Caco-2 (cell line): ENCODE results near the gene EHD4. TPM values are rescaled to one million over a fixed set of nuclear protein-coding genes. Genes with fewer than 3 reads are reported as not detected.

ENCODE experiments used
- BruUV-seq: library from RNA; stranded (reverse); fragments of 400-500 nt; replicated peaks from 2 replicates; lab custom pipeline; 2021; lab: Mats Ljungman, UMichigan
- CTCF ChIA-PET: fragments of 300-600 bp; sonication (Branson Sonifier 250); formaldehyde crosslinking; loops from one replicate; lab custom pipeline; 2022; ENCODE audit warnings: antibody characterized with exemption; lab: Charles Lee
- POLR2A ChIA-PET: fragments of 300-600 bp; sonication (Branson Sonifier 250); formaldehyde crosslinking; loops from one replicate; lab custom pipeline; 2022; ENCODE audit warnings: antibody characterized with exemption; lab: Charles Lee
- DNase-seq, 2 experiments: peaks; one replicate each; pipeline versions ENCODE4 v3.0.0 to v3.0.0-alpha.2; 2020 to 2022
- H3K27me3 ChIP-seq: replicated peaks from 2 replicates; pipeline ENCODE4 v1.6.0; 2011; ENCODE audit warnings: low read length; ENCODE audit not compliant: control insufficient read depth, insufficient read depth
- H3K36me3 ChIP-seq: 2 replicates; pipeline ENCODE4 v1.5.1; 2011; ENCODE audit warnings: low read length; ENCODE audit not compliant: control insufficient read depth, insufficient read depth
- H3K4me1 ChIP-seq: fragments of 250-450 bp; sonication (Bioruptor Pico); 2 replicates; pipeline ENCODE4 v1.5.1; 2020; ENCODE audit warnings: mild to moderate bottlenecking
- H3K4me3 ChIP-seq: 2 replicates; pipeline ENCODE4 v1.5.1; 2011; ENCODE audit warnings: low read depth, mild to moderate bottlenecking, control low read depth, low read length
- H3K9me3 ChIP-seq: fragments of 250-450 bp; sonication (Bioruptor Pico); 2 replicates; pipeline ENCODE4 v1.5.1; 2020; ENCODE audit warnings: mild to moderate bottlenecking, moderate library complexity
- H3K27ac Mint-ChIP-seq: one replicate; pipeline ENCODE4 v1.8.0; 2022; ENCODE audit warnings: mixed read lengths; ENCODE audit not compliant: unreplicated experiment
- H3K27me3 Mint-ChIP-seq: one replicate; pipeline ENCODE4 v1.8.0; 2022; ENCODE audit warnings: mixed read lengths; ENCODE audit not compliant: insufficient read depth, unreplicated experiment
- H3K36me3 Mint-ChIP-seq: one replicate; pipeline ENCODE4 v1.8.0; 2022; ENCODE audit warnings: mild to moderate bottlenecking, mixed read lengths; ENCODE audit not compliant: insufficient read depth, unreplicated experiment
- H3K4me1 Mint-ChIP-seq: one replicate; pipeline ENCODE4 v1.8.0; 2022; ENCODE audit warnings: low read depth, mixed read lengths; ENCODE audit not compliant: unreplicated experiment
- H3K4me3 Mint-ChIP-seq: one replicate; pipeline ENCODE4 v1.8.0; 2022; ENCODE audit warnings: mild to moderate bottlenecking, moderate library complexity, mixed read lengths; ENCODE audit not compliant: unreplicated experiment
- H3K9me3 Mint-ChIP-seq: one replicate; pipeline ENCODE4 v1.8.0; 2022; ENCODE audit warnings: mixed read lengths; ENCODE audit not compliant: unreplicated experiment
- intact Hi-C: fragments of 100-400 bp; cut with micrococcal nuclease; formaldehyde crosslinking; loops from one replicate; pipeline ENCODE4 v1.10.0; 2022; ENCODE audit not compliant: unreplicated experiment
- total RNA-seq: library from RNA; stranded (reverse); gene quantifications from 2 replicates; pipeline ENCODE4 v1.2.3, GENCODE V29; 2022
- TF ChIP-seq, protein P1 (sequence below), 2 experiments: fragments of 200-600 bp in 1 of 2; IDR thresholded peaks; 1 replicate in 1 of 2; 2 replicates in 1 of 2; pipeline versions ENCODE4 v1.5.1 to v1.8.0; 2011 to 2022; ENCODE audit warnings: antibody characterized with exemption in 1 of 2, control low read depth in 1 of 2, inconsistent platforms in 1 of 2, low read depth in 1 of 2, low read length in 1 of 2, mild to moderate bottlenecking in 1 of 2, moderate library complexity in 1 of 2; ENCODE audit not compliant: insufficient read depth in 1 of 2, severe bottlenecking in 1 of 2, unreplicated experiment in 1 of 2

Gene EHD4
- total RNA-seq, 1 experiment from 2014 or later, result 31.6 TPM

DNA sequence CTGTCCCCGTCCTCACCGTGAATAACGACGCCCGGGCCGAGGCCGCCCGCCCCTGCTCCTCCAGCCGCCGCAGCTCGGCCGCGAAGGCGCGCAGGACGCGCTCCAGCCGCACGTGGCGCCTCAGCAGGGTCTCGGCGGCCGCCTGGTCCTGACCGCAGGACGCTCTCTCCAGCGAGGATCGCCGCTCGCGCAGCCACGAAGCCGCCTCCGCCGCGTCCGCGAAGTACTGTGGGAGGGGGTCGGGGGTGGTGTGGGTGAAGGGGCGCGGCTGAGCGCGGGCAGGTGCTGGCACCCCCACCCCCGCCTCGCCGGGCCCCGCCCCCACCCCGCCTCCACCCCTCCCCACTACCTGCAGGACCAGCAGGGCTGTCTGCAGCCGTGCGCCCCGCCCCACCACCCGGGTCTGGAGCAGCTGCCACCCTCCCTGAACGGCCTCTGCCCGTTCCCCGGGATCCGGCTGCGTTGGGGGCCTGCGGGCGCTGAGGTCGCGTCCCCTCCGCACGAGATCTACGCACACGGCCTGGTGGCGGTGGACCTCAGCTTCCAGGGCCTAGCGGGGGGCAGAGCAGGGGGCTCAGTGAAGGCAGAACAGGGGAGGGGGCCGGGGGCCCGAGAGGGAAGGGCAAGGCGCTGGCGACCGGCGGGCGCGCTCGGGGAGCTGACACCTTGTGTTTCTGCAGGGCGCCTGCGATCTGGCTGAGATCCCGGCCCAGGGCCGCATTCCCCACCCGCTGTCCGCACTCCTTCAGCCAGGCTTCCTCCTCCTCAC, 90.3 kb downstream of the EHD4 start:
- Mint-ChIP-seq H3K4me1 (no peaks in the 10 kb centered on the region), H3K4me3 (no peak overlapping the region)
- TF ChIP-seq, protein P1, sequence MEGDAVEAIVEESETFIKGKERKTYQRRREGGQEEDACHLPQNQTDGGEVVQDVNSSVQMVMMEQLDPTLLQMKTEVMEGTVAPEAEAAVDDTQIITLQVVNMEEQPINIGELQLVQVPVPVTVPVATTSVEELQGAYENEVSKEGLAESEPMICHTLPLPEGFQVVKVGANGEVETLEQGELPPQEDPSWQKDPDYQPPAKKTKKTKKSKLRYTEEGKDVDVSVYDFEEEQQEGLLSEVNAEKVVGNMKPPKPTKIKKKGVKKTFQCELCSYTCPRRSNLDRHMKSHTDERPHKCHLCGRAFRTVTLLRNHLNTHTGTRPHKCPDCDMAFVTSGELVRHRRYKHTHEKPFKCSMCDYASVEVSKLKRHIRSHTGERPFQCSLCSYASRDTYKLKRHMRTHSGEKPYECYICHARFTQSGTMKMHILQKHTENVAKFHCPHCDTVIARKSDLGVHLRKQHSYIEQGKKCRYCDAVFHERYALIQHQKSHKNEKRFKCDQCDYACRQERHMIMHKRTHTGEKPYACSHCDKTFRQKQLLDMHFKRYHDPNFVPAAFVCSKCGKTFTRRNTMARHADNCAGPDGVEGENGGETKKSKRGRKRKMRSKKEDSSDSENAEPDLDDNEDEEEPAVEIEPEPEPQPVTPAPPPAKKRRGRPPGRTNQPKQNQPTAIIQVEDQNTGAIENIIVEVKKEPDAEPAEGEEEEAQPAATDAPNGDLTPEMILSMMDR (IDR thresholded peaks at IDR 0.05; ENCODE audit: insufficient read depth in 1 of 2, low read depth in 1 of 2, low read length in 1 of 2, severe bottlenecking in 1 of 2, unreplicated experiment in 1 of 2), result no peak

DNA sequence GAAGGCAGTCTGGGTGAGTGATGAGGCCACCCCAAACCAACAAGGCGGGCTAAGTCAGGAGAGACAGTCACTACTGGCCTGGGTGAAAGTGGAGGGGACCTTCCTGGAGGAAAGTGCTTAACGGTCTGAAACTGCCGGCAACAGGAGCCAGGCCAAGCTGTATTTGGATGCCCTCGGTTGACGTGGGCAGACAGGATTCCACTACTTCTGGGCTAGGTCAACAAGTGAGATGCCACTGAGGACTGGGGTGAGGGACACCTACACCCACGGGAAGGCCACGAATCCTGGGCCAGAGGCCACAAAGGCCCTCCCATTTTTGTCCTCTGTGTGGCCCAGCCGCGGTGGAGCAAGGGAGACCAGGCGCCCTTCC, 90.8 kb downstream of the EHD4 start:
- no peaks in the 10 kb centered on the region for H3K4me1 Mint-ChIP-seq
- H3K9me3 Mint-ChIP-seq, result no peaks in the 10 kb centered on the region
- no peak for DNase-seq
- H3K27ac Mint-ChIP-seq, result no peak overlapping the region
- H3K4me3 Mint-ChIP-seq, result no peak overlapping the region
- no peaks in the 10 kb centered on the region for H3K27me3 Mint-ChIP-seq
- TF ChIP-seq, protein P1 (IDR thresholded peaks at IDR 0.05; ENCODE audit: insufficient read depth in 1 of 2, low read depth in 1 of 2, low read length in 1 of 2, severe bottlenecking in 1 of 2, unreplicated experiment in 1 of 2), result no peak
- no peaks in the 10 kb centered on the region for H3K27me3 ChIP-seq
- no peak overlapping the region for H3K4me3 ChIP-seq
- H3K36me3 ChIP-seq, result no peaks in the 10 kb centered on the region
- BruUV-seq, result no TSS peak
- intact Hi-C loops, result no loop called here
- no peaks in the 10 kb centered on the region for H3K36me3 Mint-ChIP-seq
- CTCF ChIA-PET, result interaction anchor here (1.1 kb wide), 1 partner anchor 23 kb away, joined by 3 read pairs; no protein-coding TSS in a partner anchor
- H3K4me1 ChIP-seq, result no peaks in the 10 kb centered on the region
- POLR2A ChIA-PET, result no interaction called here
- no peaks in the 10 kb centered on the region for H3K9me3 ChIP-seq

More for the DNA sequence above, 90.3 kb downstream of the EHD4 start:
- no TSS peak for BruUV-seq
- no peaks in the 10 kb centered on the region for H3K27me3 Mint-ChIP-seq
- ChIA-PET CTCF (interaction anchor here (0.7 kb wide), 1 partner anchor 43 kb away, joined by 7 read pairs; no protein-coding TSS in a partner anchor), POLR2A (no interaction called here)
- no peak overlapping the region for H3K27ac Mint-ChIP-seq
- H3K4me3 ChIP-seq, result no peak overlapping the region
- H3K36me3 Mint-ChIP-seq, result no peaks in the 10 kb centered on the region
- no peaks in the 10 kb centered on the region for H3K27me3 ChIP-seq
- DNase-seq, result no peak
- H3K9me3 ChIP-seq, result no peaks in the 10 kb centered on the region
- H3K9me3 Mint-ChIP-seq, result no peaks in the 10 kb centered on the region
- intact Hi-C loops, result no loop called here
- no peaks in the 10 kb centered on the region for H3K36me3 ChIP-seq
- no peaks in the 10 kb centered on the region for H3K4me1 ChIP-seq

DNA sequence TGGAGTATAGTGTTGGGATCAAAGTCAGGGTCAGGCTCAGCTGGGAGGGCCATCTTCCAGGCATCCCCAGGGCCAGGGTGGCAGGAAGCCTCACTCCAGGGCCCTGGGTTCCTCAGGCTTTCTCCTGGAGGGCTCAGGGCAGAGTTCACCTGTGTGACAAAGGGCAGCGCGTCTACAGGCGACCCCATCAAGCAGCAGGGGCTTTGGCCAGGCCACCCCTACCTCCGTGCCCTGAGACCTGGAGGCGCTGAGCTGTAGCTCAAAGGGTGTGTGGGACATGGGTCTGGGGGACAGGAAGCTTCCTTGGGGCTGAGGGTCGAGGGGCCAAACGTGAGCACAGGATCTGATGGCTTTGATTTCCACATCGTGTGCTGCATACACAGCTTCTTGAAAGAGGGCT, 91.3 kb downstream of the EHD4 start:
- Mint-ChIP-seq H3K27ac (no peak overlapping the region), H3K4me1 (no peaks in the 10 kb centered on the region), H3K4me3 (no peak overlapping the region), H3K27me3 (no peaks in the 10 kb centered on the region), H3K9me3 (no peaks in the 10 kb centered on the region), H3K36me3 (no peaks in the 10 kb centered on the region)
- Histone ChIP-seq H3K27me3 (no peaks in the 10 kb centered on the region), H3K4me1 (no peaks in the 10 kb centered on the region), H3K4me3 (no peak overlapping the region), H3K36me3 (no peaks in the 10 kb centered on the region), H3K9me3 (no peaks in the 10 kb centered on the region)
- TF ChIP-seq, protein P1 (IDR thresholded peaks at IDR 0.05; ENCODE audit: insufficient read depth in 1 of 2, low read depth in 1 of 2, low read length in 1 of 2, severe bottlenecking in 1 of 2, unreplicated experiment in 1 of 2), result no peak
- POLR2A ChIA-PET, result no interaction called here
- BruUV-seq, result no TSS peak
- DNase-seq, result no peak
- CTCF ChIA-PET, result interaction anchor here (1.1 kb wide), 1 partner anchor 24 kb away, joined by 3 read pairs; no protein-coding TSS in a partner anchor
- intact Hi-C loops, result no loop called here
